H1 (cell line): ENCODE data around the gene DLG5. TPM values are rescaled to one million over a fixed set of nuclear protein-coding genes. Genes with fewer than 3 reads are reported as not detected.
A peak's percentile ranks its signal among the peaks of the same experiment; 100 is the strongest.

Experiments used
- CTCF ChIA-PET: fragments of 300-600 bp; sonication (Branson Sonifier 250); formaldehyde crosslinking; loops from one replicate; lab custom pipeline; 2021; ENCODE audit not compliant: partially characterized antibody; lab: Charles Lee
- POLR2A ChIA-PET: fragments of 300-600 bp; sonication (Branson Sonifier 250); formaldehyde crosslinking; loops from one replicate; lab custom pipeline; 2021; ENCODE audit warnings: inconsistent platforms; ENCODE audit not compliant: partially characterized antibody; lab: Charles Lee
- DNase-seq, 2 experiments: peaks; one replicate each; pipeline versions ENCODE4 v3.0.0 to v3.0.0-alpha.2; 2010 to 2022; ENCODE audit warnings: low spot score in 2 of 2, low read depth in 1 of 2, mixed read lengths in 1 of 2
- FAIRE-seq: peaks from 2 replicates; lab custom pipeline; 2011; peaks lifted over from hg19 to GRCh38; lab: Jason Lieb, UNC
- H2AFZ ChIP-seq: 2 replicates; pipeline ENCODE4 v1.8.1; 2012; ENCODE audit warnings: low read length, inconsistent platforms
- H2AK5ac ChIP-seq: 2 replicates; pipeline ENCODE4 v1.6.1; 2013; ENCODE audit warnings: low read depth, low read length
- H2BK120ac ChIP-seq: replicated peaks from 2 replicates; pipeline ENCODE3; 2013; ENCODE audit warnings: low read depth, low read length, inconsistent platforms
- H2BK12ac ChIP-seq: 2 replicates; pipeline ENCODE4 v1.6.1; 2013; ENCODE audit warnings: low read depth, low read length
- H2BK15ac ChIP-seq: 2 replicates; pipeline ENCODE4 v1.6.1; 2013; ENCODE audit warnings: low read length
- H2BK20ac ChIP-seq: 2 replicates; pipeline ENCODE4 v1.6.1; 2013; ENCODE audit warnings: low read length
- H2BK5ac ChIP-seq: 2 replicates; pipeline ENCODE4 v1.6.1; 2013; ENCODE audit warnings: low read depth, low read length
- H3K14ac ChIP-seq: 2 replicates; pipeline ENCODE4 v1.6.1; 2013; ENCODE audit warnings: inconsistent platforms; ENCODE audit not compliant: insufficient read length
- H3K18ac ChIP-seq: 2 replicates; pipeline ENCODE4 v1.6.1; 2013; ENCODE audit warnings: low read length; ENCODE audit errors: extremely low read depth
- H3K23ac ChIP-seq: 2 replicates; pipeline ENCODE4 v1.6.1; 2013; ENCODE audit warnings: inconsistent platforms; ENCODE audit not compliant: insufficient read length
- H3K23me2 ChIP-seq: 2 replicates; pipeline ENCODE4 v1.6.1; 2013; ENCODE audit warnings: low read depth, low read length
- H3K27ac ChIP-seq: 2 replicates; pipeline ENCODE4 v1.6.1; 2011; ENCODE audit warnings: low read depth, low read length, inconsistent platforms
- H3K27me3 ChIP-seq, 4 experiments: replicated peaks in 1 of 4; 1 replicate in 1 of 4; 2 replicates in 3 of 4; pipeline versions ENCODE4 v1.6.1 to v1.8.1; 2011 to 2013; ENCODE audit warnings: low read length in 3 of 4, mild to moderate bottlenecking in 3 of 4, inconsistent platforms in 2 of 4, mixed read lengths in 2 of 4, moderate library complexity in 1 of 4; ENCODE audit not compliant: control insufficient read depth in 3 of 4, insufficient read depth in 3 of 4; ENCODE audit errors: extremely low read depth in 1 of 4
- H3K36me3 ChIP-seq, 4 experiments: 2 replicates each; pipeline versions ENCODE4 v1.6.1 to v1.8.1; 2011 to 2013; ENCODE audit warnings: mild to moderate bottlenecking in 4 of 4, low read length in 3 of 4, moderate library complexity in 2 of 4, control low read depth in 1 of 4, inconsistent platforms in 1 of 4; ENCODE audit not compliant: insufficient read depth in 4 of 4, control insufficient read depth in 2 of 4
- H3K4ac ChIP-seq: replicated peaks from 2 replicates; pipeline ENCODE3; 2013; ENCODE audit warnings: low read length, low read depth, mixed read lengths, inconsistent platforms; ENCODE audit not compliant: insufficient read length
- H3K4me1 ChIP-seq, 4 experiments: replicated peaks in 1 of 4; 1 replicate in 1 of 4; 2 replicates in 3 of 4; pipeline versions ENCODE4 v1.6.1 to v1.8.1; 2011 to 2013; ENCODE audit warnings: low read length in 3 of 4, inconsistent platforms in 2 of 4, mixed read lengths in 1 of 4; ENCODE audit not compliant: insufficient read depth in 4 of 4, control insufficient read depth in 3 of 4
- H3K4me2 ChIP-seq, 2 experiments: 2 replicates each; pipeline versions ENCODE4 v1.6.1 to v1.8.1; 2011 to 2013; ENCODE audit warnings: low read depth in 2 of 2, low read length in 2 of 2, control low read depth in 1 of 2, inconsistent platforms in 1 of 2, mild to moderate bottlenecking in 1 of 2; ENCODE audit not compliant: insufficient read depth in 1 of 2
- H3K4me3 ChIP-seq, 4 experiments: fragments of 200-600, 300-600 bp in 1 of 4; sonication (generic), shearing (Covaris generic), sonication (Bioruptor Twin) in 1 of 4; 2 replicates each; pipeline versions ENCODE4 v1.5.1 to v1.8.1; 2011 to 2016; ENCODE audit warnings: low read length in 4 of 4, low read depth in 3 of 4, control low read depth in 2 of 4, inconsistent platforms in 2 of 4, mild to moderate bottlenecking in 2 of 4, mixed read lengths in 1 of 4, moderate library complexity in 1 of 4; ENCODE audit not compliant: insufficient read depth in 2 of 4; ENCODE audit errors: extremely low read depth in 1 of 4
- H3K56ac ChIP-seq: replicated peaks from 2 replicates; pipeline ENCODE3; 2013; ENCODE audit warnings: low read depth, mild to moderate bottlenecking, mixed read lengths, low read length, inconsistent platforms; ENCODE audit not compliant: insufficient read length
- H3K79me1 ChIP-seq: 2 replicates; pipeline ENCODE4 v1.6.1; 2013; ENCODE audit warnings: low read depth, low read length, control low read depth
- H3K79me2 ChIP-seq, 2 experiments: 2 replicates each; pipeline versions ENCODE4 v1.6.1 to v1.8.1; 2012 to 2013; ENCODE audit warnings: low read length in 2 of 2, mild to moderate bottlenecking in 2 of 2, inconsistent platforms in 1 of 2; ENCODE audit not compliant: insufficient read depth in 2 of 2, control insufficient read depth in 1 of 2
- H3K9ac ChIP-seq, 4 experiments: replicated peaks in 1 of 4; 1 replicate in 1 of 4; 2 replicates in 3 of 4; pipeline versions ENCODE4 v1.6.1 to v1.8.1; 2011 to 2013; ENCODE audit warnings: low read depth in 3 of 4, low read length in 3 of 4, control low read depth in 2 of 4, mild to moderate bottlenecking in 2 of 4, moderate library complexity in 2 of 4, inconsistent platforms in 1 of 4; ENCODE audit errors: extremely low read depth in 1 of 4
- H3K9me3 ChIP-seq, 2 experiments: 2 replicates each; pipeline versions ENCODE4 v1.6.1 to v1.8.1; 2012 to 2013; ENCODE audit warnings: mild to moderate bottlenecking in 2 of 2, moderate library complexity in 2 of 2, control low read depth in 1 of 2, inconsistent platforms in 1 of 2, low read depth in 1 of 2, low read length in 1 of 2, mixed read lengths in 1 of 2; ENCODE audit not compliant: insufficient read depth in 2 of 2
- H4K20me1 ChIP-seq, 2 experiments: replicated peaks in 1 of 2; 2 replicates each; pipeline versions ENCODE3 to v1.8.1; 2011 to 2013; ENCODE audit warnings: inconsistent platforms in 2 of 2, low read length in 2 of 2, mild to moderate bottlenecking in 1 of 2; ENCODE audit not compliant: insufficient read depth in 2 of 2, control insufficient read depth in 1 of 2
- H4K5ac ChIP-seq: 2 replicates; pipeline ENCODE4 v1.6.1; 2013; ENCODE audit warnings: low read length, low read depth, mixed read lengths, inconsistent platforms; ENCODE audit not compliant: insufficient read length
- H4K8ac ChIP-seq: 2 replicates; pipeline ENCODE4 v1.8.0; 2013; ENCODE audit warnings: mild to moderate bottlenecking, moderate library complexity, low read length, inconsistent platforms; ENCODE audit not compliant: insufficient read depth; ENCODE audit errors: extremely low read depth
- H4K91ac ChIP-seq: replicated peaks from 2 replicates; pipeline ENCODE3; 2013; ENCODE audit warnings: low read length, mixed read lengths, inconsistent platforms; ENCODE audit not compliant: insufficient read length
- CTCF ChIP-seq, 3 experiments: IDR thresholded peaks; 1 replicate in 2 of 3; 2 replicates in 1 of 3; pipeline versions ENCODE4 v1.5.1 to v1.6.1; 2011; ENCODE audit warnings: low read length in 3 of 3, mild to moderate bottlenecking in 3 of 3, inconsistent platforms in 2 of 3, low read depth in 1 of 3, moderate library complexity in 1 of 3; ENCODE audit not compliant: insufficient read depth in 1 of 3; ENCODE audit errors: control extremely low read depth in 1 of 3
- GABPA ChIP-seq: IDR thresholded peaks from 2 replicates; pipeline ENCODE4 v1.6.1; 2011; ENCODE audit warnings: mild to moderate bottlenecking, low read length, moderate library complexity, borderline replicate concordance; ENCODE audit not compliant: insufficient read depth
- RAD21 ChIP-seq, 2 experiments: IDR thresholded peaks in 1 of 2; conservative IDR thresholded peaks in 1 of 2; 2 replicates each; pipeline ENCODE4 v1.6.1; 2011; ENCODE audit warnings: low read depth in 2 of 2, low read length in 2 of 2, improper control_type of control experiment in 1 of 2, inconsistent platforms in 1 of 2, mild to moderate bottlenecking in 1 of 2, moderate library complexity in 1 of 2
- SIRT6 ChIP-seq: IDR thresholded peaks from one replicate; pipeline ENCODE4 v1.7.1; 2012; ENCODE audit warnings: low read length, inconsistent platforms
- WGBS, 2 experiments: shearing (Covaris generic) in 1 of 2; methylation state at CpG; one replicate each; pipeline versions ENCODE4 v1.1.6 to v1.1.7; 2013 to 2015; ENCODE audit warnings: low lambda C conversion rate in 2 of 2, mixed read lengths in 2 of 2, inconsistent platforms in 1 of 2, low coverage in 1 of 2, missing lambda C conversion rate in 1 of 2; ENCODE audit not compliant: insufficient replicate concordance in 2 of 2, insufficient coverage in 1 of 2, insufficient read length in 1 of 2; ENCODE audit errors: extremely low coverage in 1 of 2, missing lambda C conversion rate in 1 of 2; 5-methylcytosine and 5-hydroxymethylcytosine counted together
- polyA plus RNA-seq, 7 experiments: library from polyadenylated mRNA; depleted of rRNA in 3 of 7; stranded (reverse) in 5 of 7; unstranded in 2 of 7; fragments of >200 nt in 5 of 7; fragments of 200-250 nt in 2 of 7; gene quantifications; 1 replicate in 5 of 7; 2 replicates in 1 of 7; 4 replicates in 1 of 7; pipeline versions ENCODE4 v1.2.1 to v1.2.3, GENCODE V29; 2011 to 2013; ENCODE audit warnings: missing spikeins in 2 of 7, mixed read lengths in 2 of 7
- total RNA-seq: library from RNA; stranded (reverse); fragmentation: NEBNext Ultra II Directional; extraction: Animal tissue kit (Norgen Biotek cat#: 25700); gene quantifications from 2 replicates; pipeline ENCODE4 v1.2.1, GENCODE V29; 2021

Gene DLG5
- total and polyA plus RNA-seq, 2 of the 8 experiments (the other 6 are each of a cell fraction or from before 2014, with no cell fraction given) = 15.6 to 71.4 TPM

DNA sequence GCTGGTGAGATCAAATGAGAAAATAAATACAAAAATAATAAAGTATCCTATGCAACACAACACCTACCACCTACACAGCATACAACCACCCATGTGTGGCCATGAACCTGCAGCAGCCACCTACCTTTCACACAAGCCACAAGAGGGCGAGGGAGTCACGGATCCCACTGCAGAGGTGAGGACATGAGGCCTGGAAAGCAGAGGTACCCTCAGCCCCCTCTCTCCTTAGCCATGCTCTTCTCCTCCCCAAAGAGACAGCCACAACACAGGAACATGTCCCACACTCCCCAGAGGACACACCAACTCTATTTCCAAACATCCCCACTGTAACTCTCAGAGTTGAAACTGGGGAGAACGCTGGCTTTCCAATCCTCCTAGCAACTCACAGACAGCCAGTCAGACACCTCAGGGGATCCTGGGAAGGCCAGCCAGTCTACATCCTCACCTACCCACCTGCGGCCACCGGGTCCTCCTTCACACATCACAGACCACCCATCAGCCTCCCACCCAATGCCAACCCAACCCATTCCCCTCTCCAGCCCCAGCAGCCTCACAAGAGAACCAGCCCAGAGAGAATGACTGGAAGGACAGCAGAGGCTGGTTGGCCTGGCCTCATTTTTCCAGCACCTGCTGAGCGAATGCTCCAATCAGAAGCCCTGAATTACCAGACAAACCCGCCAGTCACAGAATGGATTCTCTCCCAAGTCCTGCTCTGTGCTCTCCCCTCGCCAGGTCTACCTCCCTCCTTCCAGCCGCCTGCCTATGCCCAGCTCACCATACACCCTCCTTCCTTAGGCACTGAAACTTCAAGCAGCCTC is 18.4 kb downstream of the DLG5 start:
- Histone ChIP-seq H3K27ac (no peak overlapping the region), H3K14ac (no peak overlapping the region), H3K79me1 (peaks cover 22% of the 10 kb centered on the region), H3K56ac (no peak overlapping the region), H3K4me1 (peaks cover 0 to 6% (median 4%) of the 10 kb centered on the region in 4 experiments; a peak in 5 of 7 replicates), H4K91ac (no peak overlapping the region), H2AK5ac (no peak overlapping the region), H3K36me3 (no peaks in the 10 kb centered on the region), H3K23ac (no peak overlapping the region), H3K4me3 (no peak overlapping the region), H4K20me1 (peaks cover 0 to 6% of the 10 kb centered on the region in 2 experiments), H2BK12ac (peak overlapping the region; percentile 55; the same call in 1 of the 2 replicates), H2BK5ac (peak overlapping the region; percentile 35), H4K8ac (no peak overlapping the region), H3K4me2 (no peak overlapping the region), H4K5ac (no peak overlapping the region), H2BK15ac (no peak overlapping the region), H3K79me2 (peaks cover 10 to 93% of the 10 kb centered on the region in 2 experiments), H3K27me3 (no peaks in the 10 kb centered on the region), H3K18ac (no peak overlapping the region), H2BK120ac (no peak overlapping the region), H3K9ac (no peak overlapping the region), H2BK20ac (no peak overlapping the region), H3K9me3 (no peaks in the 10 kb centered on the region), H2AFZ (no peak overlapping the region), H3K23me2 (no peaks in the 10 kb centered on the region), H3K4ac (no peak overlapping the region)
- CTCF ChIA-PET = interaction anchor here (0.9 to 5.2 kb wide), 18 partner anchors 10 to 74 kb away, joined by 3 to 47 read pairs (median 4); no protein-coding TSS in a partner anchor
- no peak for FAIRE-seq
- TF ChIP-seq SIRT6 = no peak
- no peak for TF ChIP-seq GABPA
- TF ChIP-seq RAD21 (IDR thresholded peaks at IDR 0.05 in 1 of 2, conservative IDR thresholded peaks at IDR 0.05 in 1 of 2; ENCODE audit: low read depth in 2 of 2, low read length in 2 of 2) = peak; percentile 73 to 82
- TF ChIP-seq CTCF (IDR thresholded peaks at IDR 0.05; ENCODE audit: control extremely low read depth in 1 of 3, insufficient read depth in 1 of 3, low read depth in 1 of 3, low read length in 3 of 3) = peak; percentile 82 to 93 (median 84)
- POLR2A ChIA-PET = interaction anchor here (0.7 to 2.7 kb wide), 4 partner anchors 18 to 74 kb away, joined by 3 to 8 read pairs (median 3); partner anchors contain the start of gene DLG5
- WGBS, 2 experiments = 77% methylated on average over 9 of the region's 9 CpGs; no CpG with 5 or more reads in 1 of the 2 experiments
- no peak for DNase-seq
